HUES48 (cell line): ENCODE data around the gene KIF26B.

ENCODE experiments used
- H3K27ac ChIP-seq: one replicate; pipeline ENCODE4 v1.7.0; 2013; ENCODE audit warnings: low read depth, low read length, inconsistent platforms
- H3K27me3 ChIP-seq: 2 replicates; pipeline ENCODE4 v1.6.1; 2013; ENCODE audit warnings: mild to moderate bottlenecking, low read length; ENCODE audit not compliant: control insufficient read depth, insufficient read depth
- H3K36me3 ChIP-seq: 2 replicates; pipeline ENCODE4 v1.6.1; 2013; ENCODE audit warnings: low read length; ENCODE audit not compliant: control insufficient read depth, insufficient read depth
- H3K4me1 ChIP-seq: 2 replicates; pipeline ENCODE4 v1.6.1; 2013; ENCODE audit warnings: mild to moderate bottlenecking, low read length; ENCODE audit not compliant: control insufficient read depth, insufficient read depth
- H3K4me3 ChIP-seq: 2 replicates; pipeline ENCODE4 v1.5.1; 2013; ENCODE audit warnings: mild to moderate bottlenecking, low read depth, low read length
- H3K9ac ChIP-seq: 2 replicates; pipeline ENCODE4 v1.6.1; 2013; ENCODE audit warnings: mild to moderate bottlenecking, low read depth, low read length, moderate library complexity
- H3K9me3 ChIP-seq: 2 replicates; pipeline ENCODE4 v1.6.1; 2013; ENCODE audit warnings: low read length; ENCODE audit not compliant: control insufficient read depth, insufficient read depth

KIF26B gene

GRCh38 chr1:245457562-245457961 lies 302.8 kb downstream of the KIF26B start:
- Histone ChIP-seq H3K27ac (no peak overlapping the region), H3K36me3 (no peaks in the 10 kb centered on the region), H3K27me3 (no peaks in the 10 kb centered on the region), H3K9ac (no peak overlapping the region), H3K9me3 (no peaks in the 10 kb centered on the region), H3K4me1 (0 out of 2 replicates have a peak, but pooled peaks cover 3% of the 10 kb centered on the region), H3K4me3 (no peak overlapping the region)

GRCh38 chr1:245458234-245458633 lies 303.4 kb downstream of the KIF26B start:
- Histone ChIP-seq H3K4me1 (0 out of 2 replicates have a peak, but pooled peaks cover 3% of the 10 kb centered on the region), H3K36me3 (no peaks in the 10 kb centered on the region), H3K27ac (no peak overlapping the region), H3K4me3 (no peak overlapping the region), H3K9ac (no peak overlapping the region), H3K27me3 (no peaks in the 10 kb centered on the region), H3K9me3 (no peaks in the 10 kb centered on the region)

- Histone ChIP-seq H3K27me3 (no peaks in the 10 kb centered on the region), H3K4me1 (0 out of 2 replicates have a peak, but pooled peaks cover 3% of the 10 kb centered on the region), H3K4me3 (no peak overlapping the region), H3K36me3 (no peaks in the 10 kb centered on the region), H3K9ac (no peak overlapping the region), H3K27ac (no peak overlapping the region), H3K9me3 (no peaks in the 10 kb centered on the region)
These were observed 304.0 kb downstream of the KIF26B start for GRCh38 chr1:245458761-245459174.

- H3K9me3 ChIP-seq: no peaks in the 10 kb centered on the region
- no peaks in the 10 kb centered on the region for H3K27me3 ChIP-seq
- H3K27ac ChIP-seq: no peak overlapping the region
- no peaks in the 10 kb centered on the region for H3K36me3 ChIP-seq
- H3K4me3 ChIP-seq: no peak overlapping the region
- H3K9ac ChIP-seq: no peak overlapping the region
- H3K4me1 ChIP-seq: 0 out of 2 replicates have a peak, but pooled peaks cover 3% of the 10 kb centered on the region
These were observed 304.8 kb downstream of the KIF26B start for GRCh38 chr1:245459621-245460020.

GRCh38 chr1:245461681-245462080 lies 306.9 kb downstream of the KIF26B start:
- no peaks in the 10 kb centered on the region for H3K4me1 ChIP-seq
- no peaks in the 10 kb centered on the region for H3K27me3 ChIP-seq
- no peak overlapping the region for H3K9ac ChIP-seq
- H3K4me3 ChIP-seq: no peak overlapping the region
- no peaks in the 10 kb centered on the region for H3K9me3 ChIP-seq
- no peak overlapping the region for H3K27ac ChIP-seq
- no peaks in the 10 kb centered on the region for H3K36me3 ChIP-seq

- Histone ChIP-seq H3K27ac (peak overlapping the region; percentile 43), H3K4me3 (no peak overlapping the region), H3K4me1 (no peaks in the 10 kb centered on the region), H3K27me3 (no peaks in the 10 kb centered on the region), H3K9ac (no peak overlapping the region), H3K9me3 (no peaks in the 10 kb centered on the region), H3K36me3 (no peaks in the 10 kb centered on the region)
These were observed 307.4 kb downstream of the KIF26B start for GRCh38 chr1:245462161-245462560.

- Histone ChIP-seq H3K36me3 (no peaks in the 10 kb centered on the region), H3K4me1 (no peaks in the 10 kb centered on the region), H3K27me3 (no peaks in the 10 kb centered on the region), H3K4me3 (no peak overlapping the region), H3K9me3 (no peaks in the 10 kb centered on the region), H3K27ac (no peak overlapping the region), H3K9ac (no peak overlapping the region)
These were observed 308.8 kb downstream of the KIF26B start for GRCh38 chr1:245463392-245464165.

- Histone ChIP-seq H3K27me3 (no peaks in the 10 kb centered on the region), H3K9ac (no peak overlapping the region), H3K9me3 (no peaks in the 10 kb centered on the region), H3K4me1 (no peaks in the 10 kb centered on the region), H3K4me3 (no peak overlapping the region), H3K36me3 (no peaks in the 10 kb centered on the region), H3K27ac (no peak overlapping the region)
These were observed 309.5 kb downstream of the KIF26B start for GRCh38 chr1:245464290-245464689.

GRCh38 chr1:245465666-245466065 lies 310.9 kb downstream of the KIF26B start:
- H3K36me3 ChIP-seq: no peaks in the 10 kb centered on the region
- no peak overlapping the region for H3K9ac ChIP-seq
- H3K9me3 ChIP-seq: no peaks in the 10 kb centered on the region
- no peak overlapping the region for H3K27ac ChIP-seq
- H3K4me1 ChIP-seq: no peaks in the 10 kb centered on the region
- no peak overlapping the region for H3K4me3 ChIP-seq
- no peaks in the 10 kb centered on the region for H3K27me3 ChIP-seq

GRCh38 chr1:245466261-245466660 lies 311.5 kb downstream of the KIF26B start:
- Histone ChIP-seq H3K4me1 (no peaks in the 10 kb centered on the region), H3K4me3 (no peak overlapping the region), H3K9ac (no peak overlapping the region), H3K27me3 (no peaks in the 10 kb centered on the region), H3K9me3 (no peaks in the 10 kb centered on the region), H3K36me3 (no peaks in the 10 kb centered on the region), H3K27ac (peak overlapping the region; percentile 9)

- Histone ChIP-seq H3K27me3 (no peaks in the 10 kb centered on the region), H3K36me3 (no peaks in the 10 kb centered on the region), H3K9me3 (no peaks in the 10 kb centered on the region), H3K4me1 (no peaks in the 10 kb centered on the region), H3K4me3 (no peak overlapping the region), H3K9ac (no peak overlapping the region), H3K27ac (no peak overlapping the region)
These were observed 313.0 kb downstream of the KIF26B start for GRCh38 chr1:245467804-245468203.
